GM19043 (cell line): Measurements from ENCODE around the gene ACVR1C.
"Not testable (repeated sequence)": the region's sequence is repeated elsewhere in the genome, so short reads cannot be mapped to it uniquely, and the experiment has no call there.

Experiments
- ATAC-seq: cut with Tn5 transposase; IDR thresholded peaks from one replicate; pipeline ENCODE4 v1.9.1; 2021; ENCODE audit warnings: low read depth; ENCODE audit not compliant: unreplicated experiment

Gene ACVR1C

GRCh38 chr2:157587576-157587975, 41.1 kb downstream of the ACVR1C start:
- ATAC-seq: no peak

- ATAC-seq: no peak
These were observed 54.5 kb downstream of the ACVR1C start for GRCh38 chr2:157574165-157574564.

- no peak for ATAC-seq
These were observed 55.9 kb downstream of the ACVR1C start for GRCh38 chr2:157572725-157573124.

GRCh38 chr2:157566623-157567022, 62.0 kb downstream of the ACVR1C start:
- ATAC-seq: not testable (repeated sequence)

GRCh38 chr2:157566113-157566512, 62.6 kb downstream of the ACVR1C start:
- not testable (repeated sequence) for ATAC-seq

- no peak for ATAC-seq
These were observed 63.1 kb downstream of the ACVR1C start for GRCh38 chr2:157565550-157565949.

GRCh38 chr2:157559890-157560289, 68.8 kb downstream of the ACVR1C start:
- no peak for ATAC-seq

GRCh38 chr2:157559461-157559860, 69.2 kb downstream of the ACVR1C start:
- ATAC-seq: no peak

GRCh38 chr2:157559061-157559460, 69.6 kb downstream of the ACVR1C start:
- no peak for ATAC-seq

- ATAC-seq: no peak
These were observed 70.9 kb downstream of the ACVR1C start for GRCh38 chr2:157557770-157558169.

- ATAC-seq: no peak
These were observed 88.6 kb downstream of the ACVR1C start for GRCh38 chr2:157540102-157540501.

- ATAC-seq: no peak
These were observed 90.6 kb downstream of the ACVR1C start for GRCh38 chr2:157538064-157538463.

- no peak for ATAC-seq
These were observed 91.8 kb downstream of the ACVR1C start for GRCh38 chr2:157536815-157537214.

GRCh38 chr2:157528963-157529751, 99.5 kb downstream of the ACVR1C start:
- ATAC-seq: no peak

- no peak for ATAC-seq
These were observed 102.6 kb downstream of the ACVR1C start for GRCh38 chr2:157526070-157526469.

GRCh38 chr2:157523270-157524247, 105.1 kb downstream of the ACVR1C start:
- no peak for ATAC-seq

- not testable (repeated sequence) for ATAC-seq
These were observed 113.7 kb downstream of the ACVR1C start for GRCh38 chr2:157514966-157515365.

- no peak for ATAC-seq
These were observed 118.9 kb downstream of the ACVR1C start for GRCh38 chr2:157509744-157510143.

GRCh38 chr2:157508676-157509075, 120.0 kb downstream of the ACVR1C start:
- no peak for ATAC-seq

- no peak for ATAC-seq
These were observed 122.1 kb downstream of the ACVR1C start for GRCh38 chr2:157506586-157506985.

- no peak for ATAC-seq
These were observed 124.0 kb downstream of the ACVR1C start for GRCh38 chr2:157504623-157505022.
